ENCODE measurements around the gene CMC4. TPM values are rescaled to one million over a fixed set of nuclear protein-coding genes. Genes with fewer than 3 reads are reported as not detected.

Gene CMC4
- polyA plus RNA-seq, 1 donor from 2014 or later: 16.4 TPM

DNA sequence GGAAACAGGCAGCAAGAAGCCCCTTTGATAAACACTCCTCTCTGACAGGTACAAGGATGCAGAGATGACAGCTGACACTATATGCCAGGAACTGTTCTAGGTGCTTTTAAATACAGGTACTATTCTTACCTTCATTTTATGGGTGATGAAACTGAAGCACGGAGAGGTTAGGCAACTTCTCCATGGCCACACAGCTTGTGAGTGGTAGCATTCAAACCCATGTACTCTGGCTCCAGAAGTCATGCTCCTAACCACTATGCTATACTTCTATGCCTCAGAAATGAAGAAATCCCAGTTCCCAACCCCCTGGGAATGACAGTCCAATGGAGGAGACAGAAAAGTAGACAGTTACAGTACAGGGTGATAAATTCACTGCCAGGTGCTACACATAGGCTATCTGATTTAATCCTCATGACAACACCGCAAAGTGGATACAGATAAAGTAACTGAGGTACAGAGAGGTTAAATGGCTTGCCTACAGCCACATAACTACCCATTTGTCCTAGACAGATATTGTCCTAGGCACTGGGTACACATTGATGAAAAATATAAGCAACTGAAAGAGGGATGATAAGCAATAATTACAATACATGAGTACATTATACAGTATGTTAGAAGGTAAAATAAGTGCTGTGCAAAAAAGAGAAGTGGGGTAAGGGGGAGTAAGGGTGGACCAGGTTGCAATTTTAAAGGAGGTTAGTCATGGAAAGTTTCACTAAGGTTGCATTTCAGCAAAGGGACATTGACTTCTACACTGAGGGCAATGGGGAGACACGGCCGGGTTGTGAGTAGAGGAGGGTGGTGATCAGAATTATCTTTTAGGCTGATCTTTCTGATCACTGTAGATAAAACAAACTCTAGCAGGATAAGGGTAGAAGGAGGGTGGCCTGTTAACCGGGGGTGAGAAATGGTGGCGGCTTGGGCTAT lies 46.8 kb downstream of the CMC4 start:
- no peaks in the 10 kb centered on the region for H3K27me3 ChIP-seq (ENCODE audit: insufficient read depth, low read depth, low read length)
- H3K4me2 ChIP-seq (ENCODE audit: low read length): no peak overlapping the region
- H3K36me3 ChIP-seq (ENCODE audit: insufficient read depth, low read length): no peaks in the 10 kb centered on the region
- H3K79me2 ChIP-seq (replicated peaks; ENCODE audit: insufficient read depth, low read length): peaks cover 14% of the 10 kb centered on the region
- H3K9me3 ChIP-seq (ENCODE audit: low read length): no peaks in the 10 kb centered on the region
- no peaks in the 10 kb centered on the region for H3K9me2 ChIP-seq (ENCODE audit: insufficient read depth, low read length)
- H3K27ac ChIP-seq (ENCODE audit: low read length): no peak overlapping the region
- H2AFZ ChIP-seq (ENCODE audit: low read depth, low read length): no peak overlapping the region
- TF ChIP-seq POLR2AphosphoS5 (IDR thresholded peaks at IDR 0.05) (no peak), RAD21 (conservative IDR thresholded peaks at IDR 0.05) (no peak), SMC3 (conservative IDR thresholded peaks at IDR 0.05; ENCODE audit: poor library complexity) (no peak), EZH2 (IDR thresholded peaks at IDR 0.05; ENCODE audit: borderline replicate concordance, insufficient read depth, low read length, poor library complexity, severe bottlenecking) (no peak), MXI1 (conservative IDR thresholded peaks at IDR 0.05; ENCODE audit: poor library complexity, severe bottlenecking) (no peak), EP300 (conservative IDR thresholded peaks at IDR 0.05; ENCODE audit: poor library complexity, severe bottlenecking) (no peak), TAF1 (IDR thresholded peaks at IDR 0.05; ENCODE audit: low read depth) (no peak)
- TF ChIP-seq, protein P1, sequence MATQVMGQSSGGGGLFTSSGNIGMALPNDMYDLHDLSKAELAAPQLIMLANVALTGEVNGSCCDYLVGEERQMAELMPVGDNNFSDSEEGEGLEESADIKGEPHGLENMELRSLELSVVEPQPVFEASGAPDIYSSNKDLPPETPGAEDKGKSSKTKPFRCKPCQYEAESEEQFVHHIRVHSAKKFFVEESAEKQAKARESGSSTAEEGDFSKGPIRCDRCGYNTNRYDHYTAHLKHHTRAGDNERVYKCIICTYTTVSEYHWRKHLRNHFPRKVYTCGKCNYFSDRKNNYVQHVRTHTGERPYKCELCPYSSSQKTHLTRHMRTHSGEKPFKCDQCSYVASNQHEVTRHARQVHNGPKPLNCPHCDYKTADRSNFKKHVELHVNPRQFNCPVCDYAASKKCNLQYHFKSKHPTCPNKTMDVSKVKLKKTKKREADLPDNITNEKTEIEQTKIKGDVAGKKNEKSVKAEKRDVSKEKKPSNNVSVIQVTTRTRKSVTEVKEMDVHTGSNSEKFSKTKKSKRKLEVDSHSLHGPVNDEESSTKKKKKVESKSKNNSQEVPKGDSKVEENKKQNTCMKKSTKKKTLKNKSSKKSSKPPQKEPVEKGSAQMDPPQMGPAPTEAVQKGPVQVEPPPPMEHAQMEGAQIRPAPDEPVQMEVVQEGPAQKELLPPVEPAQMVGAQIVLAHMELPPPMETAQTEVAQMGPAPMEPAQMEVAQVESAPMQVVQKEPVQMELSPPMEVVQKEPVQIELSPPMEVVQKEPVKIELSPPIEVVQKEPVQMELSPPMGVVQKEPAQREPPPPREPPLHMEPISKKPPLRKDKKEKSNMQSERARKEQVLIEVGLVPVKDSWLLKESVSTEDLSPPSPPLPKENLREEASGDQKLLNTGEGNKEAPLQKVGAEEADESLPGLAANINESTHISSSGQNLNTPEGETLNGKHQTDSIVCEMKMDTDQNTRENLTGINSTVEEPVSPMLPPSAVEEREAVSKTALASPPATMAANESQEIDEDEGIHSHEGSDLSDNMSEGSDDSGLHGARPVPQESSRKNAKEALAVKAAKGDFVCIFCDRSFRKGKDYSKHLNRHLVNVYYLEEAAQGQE (IDR thresholded peaks at IDR 0.05; ENCODE audit: borderline replicate concordance): no peak
- TF ChIP-seq, protein P2, sequence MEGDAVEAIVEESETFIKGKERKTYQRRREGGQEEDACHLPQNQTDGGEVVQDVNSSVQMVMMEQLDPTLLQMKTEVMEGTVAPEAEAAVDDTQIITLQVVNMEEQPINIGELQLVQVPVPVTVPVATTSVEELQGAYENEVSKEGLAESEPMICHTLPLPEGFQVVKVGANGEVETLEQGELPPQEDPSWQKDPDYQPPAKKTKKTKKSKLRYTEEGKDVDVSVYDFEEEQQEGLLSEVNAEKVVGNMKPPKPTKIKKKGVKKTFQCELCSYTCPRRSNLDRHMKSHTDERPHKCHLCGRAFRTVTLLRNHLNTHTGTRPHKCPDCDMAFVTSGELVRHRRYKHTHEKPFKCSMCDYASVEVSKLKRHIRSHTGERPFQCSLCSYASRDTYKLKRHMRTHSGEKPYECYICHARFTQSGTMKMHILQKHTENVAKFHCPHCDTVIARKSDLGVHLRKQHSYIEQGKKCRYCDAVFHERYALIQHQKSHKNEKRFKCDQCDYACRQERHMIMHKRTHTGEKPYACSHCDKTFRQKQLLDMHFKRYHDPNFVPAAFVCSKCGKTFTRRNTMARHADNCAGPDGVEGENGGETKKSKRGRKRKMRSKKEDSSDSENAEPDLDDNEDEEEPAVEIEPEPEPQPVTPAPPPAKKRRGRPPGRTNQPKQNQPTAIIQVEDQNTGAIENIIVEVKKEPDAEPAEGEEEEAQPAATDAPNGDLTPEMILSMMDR (IDR thresholded peaks at IDR 0.05; ENCODE audit: poor library complexity, severe bottlenecking): no peak
- H3K9ac ChIP-seq (ENCODE audit: low read length): no peak overlapping the region
- H4K20me1 ChIP-seq (ENCODE audit: insufficient read depth): no peaks in the 10 kb centered on the region
- H3K4me3 ChIP-seq (ENCODE audit: low read length): no peak overlapping the region
- no peaks in the 10 kb centered on the region for H3F3A ChIP-seq (ENCODE audit: insufficient read depth, low read length, poor library complexity, severe bottlenecking)

DNA sequence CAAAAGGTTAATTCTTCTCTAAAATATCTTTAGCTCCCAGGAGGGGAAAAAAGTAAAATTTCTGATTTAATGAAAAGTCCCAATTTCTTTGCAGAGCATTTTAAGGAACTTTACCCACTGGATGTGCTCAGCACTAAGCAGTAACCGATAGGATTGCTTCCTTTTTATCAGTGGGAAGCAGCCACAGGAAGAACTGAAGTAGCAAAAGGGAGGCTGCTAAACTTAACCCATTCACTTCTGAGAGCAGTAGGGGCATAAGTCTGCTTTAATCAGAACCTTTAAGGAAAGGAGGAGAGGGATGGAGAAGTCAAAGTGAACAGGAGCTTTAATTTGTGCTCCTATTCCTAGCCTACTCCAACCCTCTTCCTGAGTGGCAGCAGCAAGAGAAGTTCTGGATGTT lies 48.4 kb downstream of the CMC4 start, which contains the start of gene F8:
TSS of gene F8 (minus strand) at position 139 of the 400 bp plus-strand sequence. CDS start 171 bp downstream, outside the sequence.
- Histone ChIP-seq H3K27ac (ENCODE audit: low read length) (no peak within 1 kb of the TSS), H2AFZ (ENCODE audit: low read depth, low read length) (no peak within 1 kb of the TSS), H3K36me3 (ENCODE audit: insufficient read depth, low read length) (no peaks in the 10 kb centered on the region), H3K79me2 (replicated peaks; ENCODE audit: insufficient read depth, low read length) (no peaks in the 10 kb centered on the region), H3K27me3 (ENCODE audit: insufficient read depth, low read depth, low read length) (no peaks in the 10 kb centered on the region), H3K9ac (ENCODE audit: low read length) (no peak within 1 kb of the TSS), H3F3A (ENCODE audit: insufficient read depth, low read length, poor library complexity, severe bottlenecking) (no peaks in the 10 kb centered on the region), H3K4me2 (ENCODE audit: low read length) (no peak within 1 kb of the TSS), H3K9me3 (ENCODE audit: low read length) (no peaks in the 10 kb centered on the region), H3K4me3 (ENCODE audit: low read length) (no peak within 1 kb of the TSS), H4K20me1 (ENCODE audit: insufficient read depth) (no peaks in the 10 kb centered on the region), H3K9me2 (ENCODE audit: insufficient read depth, low read length) (no peaks in the 10 kb centered on the region)
- TF ChIP-seq POLR2AphosphoS5 (IDR thresholded peaks at IDR 0.05): no peak
- TF ChIP-seq SMC3 (conservative IDR thresholded peaks at IDR 0.05; ENCODE audit: poor library complexity): no peak
- no peak for TF ChIP-seq MXI1 (conservative IDR thresholded peaks at IDR 0.05; ENCODE audit: poor library complexity, severe bottlenecking)
- no peak for TF ChIP-seq EP300 (conservative IDR thresholded peaks at IDR 0.05; ENCODE audit: poor library complexity, severe bottlenecking)
- TF ChIP-seq, protein P1 (IDR thresholded peaks at IDR 0.05; ENCODE audit: borderline replicate concordance): no peak
- no peak for TF ChIP-seq EZH2 (IDR thresholded peaks at IDR 0.05; ENCODE audit: borderline replicate concordance, insufficient read depth, low read length, poor library complexity, severe bottlenecking)
- no peak for TF ChIP-seq TAF1 (IDR thresholded peaks at IDR 0.05; ENCODE audit: low read depth)
- no peak for TF ChIP-seq RAD21 (conservative IDR thresholded peaks at IDR 0.05)
- TF ChIP-seq, protein P2 (IDR thresholded peaks at IDR 0.05; ENCODE audit: poor library complexity, severe bottlenecking): no peak

Data from neural cell (in vitro differentiated cells).